ENCODE results near the gene DNAI7.

The DNAI7 gene

GRCh38 chr12:25182765-25183164 is 12.2 kb downstream of the DNAI7 start:
- DNase-seq (ENCODE audit: low spot score) = no peak

DNA sequence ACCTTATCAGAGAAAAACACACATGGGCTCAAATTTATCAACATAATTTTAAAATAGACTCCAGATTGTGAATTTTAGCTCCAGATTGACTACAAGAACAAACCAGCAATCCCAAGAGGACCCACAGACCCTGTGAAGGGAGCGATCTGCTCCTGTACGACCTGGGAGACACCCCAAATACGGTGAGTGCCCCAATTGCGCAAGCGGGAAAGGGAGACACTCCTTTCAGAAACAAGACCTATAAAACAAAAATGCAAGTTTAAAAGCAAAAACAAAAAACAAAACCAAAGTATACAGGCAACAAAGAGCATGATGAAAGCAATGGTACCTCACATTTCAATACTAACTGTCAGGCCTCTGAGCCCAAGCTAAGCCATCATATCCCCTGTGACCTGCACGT is 32.1 kb downstream of the DNAI7 start:
- DNase-seq (ENCODE audit: low spot score) = no peak

DNA sequence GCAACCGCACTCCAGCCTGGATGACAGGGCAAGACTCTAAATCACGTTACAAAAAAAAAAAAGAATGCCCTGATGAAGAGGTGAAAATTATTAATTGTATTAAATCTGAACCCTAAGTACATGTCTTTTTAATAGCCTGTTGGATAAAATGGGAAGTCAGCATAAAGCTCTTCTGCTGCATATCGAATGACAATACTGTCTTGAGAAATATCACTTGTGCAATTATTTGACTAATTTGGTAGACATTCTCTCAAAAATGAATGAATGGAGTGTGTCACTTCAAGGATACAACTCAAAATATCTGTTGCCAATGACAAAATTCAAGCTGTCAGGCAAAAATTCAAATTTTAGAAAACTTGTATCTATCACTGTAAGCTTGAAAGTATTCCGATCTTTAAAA is 38.9 kb downstream of the DNAI7 start:
- DNase-seq (ENCODE audit: low spot score) = no peak

DNA sequence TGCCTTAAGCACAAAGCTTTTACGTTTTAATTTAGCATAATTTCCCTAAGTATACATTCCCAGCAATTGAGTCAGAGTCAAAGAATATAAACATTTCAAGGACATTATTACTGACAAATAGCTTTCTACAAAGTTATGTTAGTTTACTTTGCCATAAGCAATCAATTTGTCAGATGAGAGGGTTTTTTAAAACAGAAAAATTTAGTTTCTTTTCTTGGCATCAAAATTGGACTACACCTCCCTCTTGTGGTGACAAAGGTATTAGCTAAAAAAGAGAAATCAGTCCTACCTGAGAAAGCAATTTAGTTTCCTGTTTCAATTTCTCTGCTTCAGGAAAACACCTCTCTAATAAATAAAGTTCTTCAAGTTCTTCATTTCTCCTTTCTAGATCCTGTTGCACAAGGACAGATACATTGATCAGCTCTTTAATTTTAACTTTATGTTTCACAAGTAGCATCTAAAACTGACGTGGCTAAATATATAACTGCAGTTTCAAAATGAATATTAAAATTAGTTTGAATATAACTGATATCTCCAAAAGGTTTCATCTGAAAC is 39.9 kb downstream of the DNAI7 start:
- peak; percentile 39 for DNase-seq (ENCODE audit: low spot score)

GRCh38 chr12:25152055-25152454 is 42.9 kb downstream of the DNAI7 start:
- no peak for DNase-seq (ENCODE audit: low spot score)

- peak; percentile 92 for DNase-seq (ENCODE audit: low spot score)
Measured at GRCh38 chr12:25151476-25151875, 43.5 kb downstream of the DNAI7 start.

GRCh38 chr12:25146686-25147085 is 48.3 kb downstream of the DNAI7 start:
- no peak for DNase-seq (ENCODE audit: low spot score)

DNA sequence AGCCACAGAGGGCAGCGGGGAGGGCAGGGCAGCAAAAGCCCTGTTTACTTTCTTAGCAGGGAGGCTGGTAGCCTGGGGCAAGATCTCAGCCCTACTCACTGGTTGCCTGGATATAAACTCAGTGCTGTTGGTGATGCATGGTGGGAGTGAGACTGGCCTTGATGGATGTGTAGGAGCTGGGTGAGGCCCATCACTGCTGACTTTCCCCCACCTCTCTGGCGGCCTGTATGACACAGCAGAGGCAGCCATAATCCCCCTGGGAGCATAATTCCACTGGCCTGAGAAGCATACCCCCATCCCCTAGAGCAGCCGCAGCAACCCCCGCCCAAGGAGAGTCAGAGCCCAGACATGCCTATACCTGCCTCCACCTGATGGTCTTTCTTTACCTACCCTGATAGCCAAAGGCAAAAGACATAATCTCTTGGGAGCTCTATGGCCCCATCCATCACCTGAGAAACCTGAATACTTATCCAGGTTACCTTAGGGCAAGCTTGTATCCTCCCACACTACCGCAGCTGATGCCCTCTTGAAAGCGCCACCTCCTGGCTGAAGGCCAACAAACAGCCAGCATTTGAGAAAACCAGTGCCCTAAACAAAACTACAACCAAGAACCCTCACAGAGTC is 59.3 kb downstream of the DNAI7 start:
- DNase-seq (ENCODE audit: low spot score) = no peak

- DNase-seq (ENCODE audit: low spot score) = no peak
Measured at GRCh38 chr12:25131270-25131669, 63.7 kb downstream of the DNAI7 start.

- peak; percentile 48 for DNase-seq (ENCODE audit: low spot score)
Measured at GRCh38 chr12:25130741-25131188, 64.2 kb downstream of the DNAI7 start.

DNA sequence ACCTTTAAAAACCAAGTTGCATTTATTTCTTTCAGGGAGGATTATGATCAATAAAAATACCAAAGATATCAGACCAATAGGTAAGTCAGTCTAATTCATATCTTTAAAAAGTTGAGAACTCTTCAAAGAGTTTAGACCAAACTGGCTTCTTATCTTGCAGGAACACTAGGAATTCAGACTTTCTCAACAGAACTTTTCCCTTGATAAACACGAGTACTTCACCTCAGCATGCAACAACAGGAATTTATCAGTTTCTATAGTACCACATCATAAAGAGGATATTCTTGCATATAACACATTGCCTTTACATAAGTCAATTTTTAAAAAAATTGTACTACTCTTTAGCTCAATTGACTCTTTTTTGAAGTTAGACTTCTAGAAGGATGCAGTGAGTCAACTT is 68.2 kb downstream of the DNAI7 start:
- DNase-seq (ENCODE audit: low spot score) = no peak

DNA sequence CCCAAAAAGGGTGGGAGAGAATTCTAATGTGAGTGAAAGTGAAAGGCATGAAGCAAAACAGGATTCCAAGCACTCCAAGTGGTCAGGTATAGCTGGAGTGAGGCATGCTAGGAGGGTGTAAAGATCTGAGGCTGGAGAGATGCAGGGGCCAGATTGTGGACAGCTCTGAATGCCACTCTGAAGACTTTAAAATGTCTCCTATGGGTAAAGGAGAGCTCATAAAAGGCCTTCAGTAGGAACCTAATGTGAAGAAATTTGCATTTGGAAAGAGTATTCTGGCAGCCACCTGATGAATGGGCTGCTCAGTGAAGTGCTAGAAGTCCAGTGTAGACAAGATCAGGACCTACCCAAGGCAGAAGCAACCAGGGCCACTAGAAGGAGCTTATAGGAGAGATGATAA is 68.9 kb downstream of the DNAI7 start:
- no peak for DNase-seq (ENCODE audit: low spot score)

GRCh38 chr12:25124493-25124892 is 70.5 kb downstream of the DNAI7 start:
- no peak for DNase-seq (ENCODE audit: low spot score)

DNA sequence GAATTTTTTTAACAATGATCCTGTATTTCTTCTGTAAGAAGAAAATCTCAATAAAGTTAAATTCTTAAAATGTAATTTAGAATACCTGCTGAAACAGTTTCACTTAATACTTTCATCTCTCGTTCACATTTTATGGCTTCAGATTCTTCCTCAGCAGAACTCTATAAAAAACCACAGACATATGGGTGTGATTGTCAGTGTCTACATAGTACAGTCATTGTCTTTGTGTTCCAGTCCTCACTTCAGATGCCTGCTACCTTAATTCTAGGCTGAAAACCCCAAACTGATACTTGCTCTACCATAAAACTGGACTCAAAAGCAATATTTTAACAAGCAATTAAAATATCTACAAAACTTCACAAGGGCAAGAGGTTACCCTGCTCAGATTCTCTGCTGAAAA is 71.8 kb downstream of the DNAI7 start:
- DNase-seq (ENCODE audit: low spot score) = no peak

GRCh38 chr12:25121916-25122315 is 73.0 kb downstream of the DNAI7 start:
- DNase-seq (ENCODE audit: low spot score) = no peak

GRCh38 chr12:25121110-25121509 is 73.8 kb downstream of the DNAI7 start:
- no peak for DNase-seq (ENCODE audit: low spot score)

GRCh38 chr12:25119020-25119419 is 75.9 kb downstream of the DNAI7 start:
- DNase-seq (ENCODE audit: low spot score) = no peak

GRCh38 chr12:25115677-25116076 is 79.3 kb downstream of the DNAI7 start:
- no peak for DNase-seq (ENCODE audit: low spot score)

DNA sequence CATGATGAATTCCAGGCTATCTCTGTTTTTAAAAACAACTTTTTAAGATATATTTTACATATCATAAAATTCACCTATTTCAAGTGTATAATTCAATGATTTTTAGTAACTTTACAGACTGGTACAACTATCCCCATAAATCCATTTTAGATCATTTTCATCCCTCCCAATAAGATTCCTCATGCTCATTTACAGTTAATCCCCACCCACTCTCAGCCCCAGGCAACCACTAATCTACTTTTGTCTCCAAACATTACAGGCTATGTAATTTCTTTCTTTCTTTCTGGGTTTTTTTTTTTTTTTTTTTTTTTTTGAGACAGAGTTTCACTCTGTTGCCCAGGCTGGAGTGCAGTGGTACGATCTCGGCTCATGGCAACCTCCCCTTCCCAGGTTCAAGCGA is 81.3 kb downstream of the DNAI7 start:
- DNase-seq (ENCODE audit: low spot score) = no peak

- no peak for DNase-seq (ENCODE audit: low spot score)
Measured at GRCh38 chr12:25110260-25110659, 84.7 kb downstream of the DNAI7 start.

DNA sequence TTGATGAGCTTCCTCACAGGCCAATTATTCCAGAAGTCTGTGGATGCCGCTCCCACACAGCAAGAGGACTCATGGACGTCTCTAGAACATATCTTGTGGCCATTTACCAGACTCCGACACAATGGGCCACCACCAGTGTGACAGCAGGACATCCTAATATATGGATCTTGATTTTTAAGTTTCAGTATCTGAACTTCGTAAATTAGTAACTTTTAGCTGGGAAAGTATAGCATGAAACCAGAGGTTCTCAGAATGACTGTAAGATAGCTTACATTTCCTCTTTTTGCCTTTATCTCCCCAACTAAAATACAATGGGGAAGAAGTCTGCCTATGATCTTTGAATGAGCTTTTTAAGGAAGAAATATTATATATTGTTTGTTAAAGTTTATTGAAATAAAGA is 87.0 kb downstream of the DNAI7 start:
- no peak for DNase-seq (ENCODE audit: low spot score)

GRCh38 chr12:25106818-25107217 is 88.1 kb downstream of the DNAI7 start:
- no peak for DNase-seq (ENCODE audit: low spot score)

- DNase-seq (ENCODE audit: low spot score) = no peak
Measured at GRCh38 chr12:25102402-25102801, 92.6 kb downstream of the DNAI7 start.

DNA sequence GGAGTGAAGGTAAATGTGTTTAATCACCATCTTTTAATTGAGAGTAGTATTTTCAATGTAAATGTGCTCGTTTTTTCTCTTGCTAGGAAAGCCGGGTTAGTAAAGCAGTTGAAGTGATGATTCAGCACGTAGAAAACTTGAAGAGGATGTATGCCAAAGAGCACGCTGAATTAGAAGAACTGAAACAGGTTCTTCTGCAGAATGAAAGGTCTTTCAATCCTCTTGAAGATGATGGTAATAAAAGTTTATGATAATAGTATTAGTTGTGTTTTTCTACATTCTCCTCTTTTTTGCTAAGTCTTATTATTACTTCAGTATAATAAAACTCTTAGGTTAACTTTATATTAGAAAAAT is 93.9 kb downstream of the DNAI7 start:
- DNase-seq (ENCODE audit: low spot score) = no peak

Data from kidney tubule cell (primary cell).